Measurements from ENCODE around the gene ASCC1. TPM values are rescaled to one million over a fixed set of nuclear protein-coding genes. Genes with fewer than 3 reads are reported as not detected.

Gene ASCC1
- total RNA-seq, 1 donor from 2014 or later, result 33.5 TPM

GRCh38 chr10:72206511-72207229 lies 9.4 kb downstream of the ASCC1 start:
- no peak overlapping the region for H3K4me3 Mint-ChIP-seq

GRCh38 chr10:72204724-72205123 lies 11.4 kb downstream of the ASCC1 start:
- peaks cover 25% of the 10 kb centered on the region for H3K36me3 Mint-ChIP-seq (ENCODE audit: low read depth)
- no peak for DNase-seq (ENCODE audit: low spot score)
- intact Hi-C loops (cut with micrococcal nuclease), result no loop called here
- no peak overlapping the region for H3K4me3 Mint-ChIP-seq
- peaks cover 11% of the 10 kb centered on the region for H3K4me1 Mint-ChIP-seq (ENCODE audit: low read depth)
- no peaks in the 10 kb centered on the region for H3K27me3 Mint-ChIP-seq (ENCODE audit: insufficient read depth)
- no peak overlapping the region for H3K27ac Mint-ChIP-seq
- H3K9me3 Mint-ChIP-seq, result no peaks in the 10 kb centered on the region

More at GRCh38 chr10:72206511-72207229, 9.4 kb downstream of the ASCC1 start:
- no peak for DNase-seq (ENCODE audit: low spot score)
- Mint-ChIP-seq H3K27ac (no peak overlapping the region), H3K27me3 (ENCODE audit: insufficient read depth) (no peaks in the 10 kb centered on the region), H3K9me3 (no peaks in the 10 kb centered on the region), H3K4me1 (ENCODE audit: low read depth) (peaks cover 18% of the 10 kb centered on the region), H3K36me3 (ENCODE audit: low read depth) (peaks cover 37% of the 10 kb centered on the region)
- intact Hi-C loops (cut with micrococcal nuclease), result no loop called here

DNA sequence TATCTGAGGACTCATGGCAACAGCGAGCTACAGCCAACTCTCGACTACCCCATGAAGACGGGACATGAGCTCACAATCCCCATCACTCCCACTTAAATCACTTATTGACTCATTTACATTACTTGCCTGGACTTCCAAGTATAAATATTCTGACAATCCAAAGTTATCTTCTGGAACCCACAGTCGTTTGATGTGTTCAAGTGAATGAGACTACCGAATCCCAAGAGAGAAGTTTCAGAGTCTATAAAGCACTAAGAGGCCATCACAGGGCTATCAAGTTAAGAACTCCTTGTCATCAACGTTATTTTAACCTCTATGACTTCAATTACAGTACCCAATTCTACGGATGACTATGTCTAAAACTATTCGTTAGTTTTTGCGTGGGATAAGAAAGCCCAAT lies 11.8 kb downstream of the ASCC1 start:
- Mint-ChIP-seq H3K4me3 (no peak overlapping the region), H3K27ac (no peak overlapping the region), H3K36me3 (ENCODE audit: low read depth) (peaks cover 27% of the 10 kb centered on the region), H3K27me3 (ENCODE audit: insufficient read depth) (no peaks in the 10 kb centered on the region), H3K9me3 (no peaks in the 10 kb centered on the region), H3K4me1 (ENCODE audit: low read depth) (peaks cover 11% of the 10 kb centered on the region)
- no peak for DNase-seq (ENCODE audit: low spot score)
- intact Hi-C loops (cut with micrococcal nuclease), result no loop called here

DNA sequence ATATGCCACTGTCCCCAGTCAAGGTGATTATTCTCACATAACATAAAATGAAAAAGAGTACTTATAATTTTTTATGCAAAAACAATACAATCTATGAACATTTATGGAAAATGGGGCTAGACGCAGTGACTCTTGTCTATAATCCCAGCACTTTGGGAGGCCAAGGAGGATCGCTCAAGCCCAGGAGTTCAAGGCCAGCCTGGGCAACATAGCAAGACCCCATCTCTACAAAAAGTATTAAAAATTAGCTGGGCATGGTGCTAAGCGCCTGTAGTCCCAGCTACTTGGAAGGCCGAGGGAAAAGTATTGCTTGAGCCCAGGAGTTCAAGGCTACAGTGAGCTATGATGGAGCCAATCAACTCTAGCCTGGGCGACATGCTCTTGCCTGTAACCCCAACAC lies 14.8 kb downstream of the ASCC1 start:
- no peak overlapping the region for H3K27ac Mint-ChIP-seq
- no peak for DNase-seq (ENCODE audit: low spot score)
- H3K36me3 Mint-ChIP-seq (ENCODE audit: low read depth), result peaks cover 20% of the 10 kb centered on the region
- no peaks in the 10 kb centered on the region for H3K27me3 Mint-ChIP-seq (ENCODE audit: insufficient read depth)
- H3K4me1 Mint-ChIP-seq (ENCODE audit: low read depth), result no peaks in the 10 kb centered on the region
- H3K4me3 Mint-ChIP-seq, result no peak overlapping the region
- H3K9me3 Mint-ChIP-seq, result no peaks in the 10 kb centered on the region
- intact Hi-C loops (cut with micrococcal nuclease), result no loop called here

DNA sequence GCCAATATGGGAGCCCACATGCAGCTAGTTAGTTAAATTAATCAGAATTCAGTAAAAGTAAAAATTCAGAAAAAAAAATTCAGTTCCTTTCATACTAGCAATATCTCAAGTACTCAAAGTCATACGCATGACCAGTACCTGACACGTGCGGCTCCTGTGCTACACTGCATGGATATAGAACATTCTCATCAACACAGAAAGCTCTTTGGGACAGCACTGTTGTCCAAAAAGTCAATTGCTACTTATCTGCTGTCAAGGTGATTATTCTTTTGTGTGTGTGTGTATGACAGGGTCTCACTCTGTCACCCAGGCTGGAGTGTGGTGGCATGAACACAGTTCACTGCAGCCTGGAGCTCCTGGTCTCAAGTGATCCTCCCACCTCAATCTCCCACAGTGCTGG lies 15.2 kb downstream of the ASCC1 start:
- no peak for DNase-seq (ENCODE audit: low spot score)
- intact Hi-C loops (cut with micrococcal nuclease), result no loop called here
- Mint-ChIP-seq H3K27ac (no peak overlapping the region), H3K4me3 (no peak overlapping the region), H3K9me3 (no peaks in the 10 kb centered on the region), H3K4me1 (ENCODE audit: low read depth) (no peaks in the 10 kb centered on the region), H3K27me3 (ENCODE audit: insufficient read depth) (no peaks in the 10 kb centered on the region), H3K36me3 (ENCODE audit: low read depth) (peaks cover 20% of the 10 kb centered on the region)

DNA sequence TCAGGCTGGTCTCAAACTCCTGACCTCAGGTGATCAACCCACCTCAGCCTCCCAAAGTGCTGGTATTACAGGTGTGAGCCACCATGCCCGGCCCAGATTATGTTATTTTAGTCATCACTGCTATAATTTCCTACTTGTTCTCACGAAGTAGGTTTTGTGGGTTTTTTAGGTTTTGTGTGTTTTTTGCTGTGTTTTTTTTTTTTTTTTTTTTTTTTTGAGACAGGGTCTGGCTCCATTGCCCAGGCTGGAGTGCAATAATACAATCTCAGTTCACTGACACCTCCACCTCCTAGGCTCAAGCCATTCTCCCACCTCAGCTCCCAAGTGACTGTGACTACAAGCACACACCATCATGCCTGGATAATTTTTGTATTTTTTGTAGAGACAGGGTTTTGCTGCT lies 21.1 kb downstream of the ASCC1 start:
- Mint-ChIP-seq H3K27ac (no peak overlapping the region), H3K9me3 (no peaks in the 10 kb centered on the region), H3K27me3 (ENCODE audit: insufficient read depth) (no peaks in the 10 kb centered on the region), H3K4me3 (no peak overlapping the region), H3K36me3 (ENCODE audit: low read depth) (peaks cover 11% of the 10 kb centered on the region), H3K4me1 (ENCODE audit: low read depth) (no peaks in the 10 kb centered on the region)
- DNase-seq (ENCODE audit: low spot score), result no peak
- intact Hi-C loops (cut with micrococcal nuclease), result no loop called here

GRCh38 chr10:72186982-72187330 lies 29.1 kb downstream of the ASCC1 start:
- Mint-ChIP-seq H3K36me3 (ENCODE audit: low read depth) (peaks cover 30% of the 10 kb centered on the region), H3K9me3 (peaks cover 12% of the 10 kb centered on the region), H3K4me3 (no peak overlapping the region), H3K27ac (no peak overlapping the region), H3K4me1 (ENCODE audit: low read depth) (peaks cover 8% of the 10 kb centered on the region), H3K27me3 (ENCODE audit: insufficient read depth) (no peaks in the 10 kb centered on the region)
- no peak for DNase-seq (ENCODE audit: low spot score)
- intact Hi-C loops (cut with micrococcal nuclease), result no loop called here

GRCh38 chr10:72186258-72186981 lies 29.7 kb downstream of the ASCC1 start:
- Mint-ChIP-seq H3K4me1 (ENCODE audit: low read depth) (peaks cover 8% of the 10 kb centered on the region), H3K9me3 (peaks cover 12% of the 10 kb centered on the region), H3K36me3 (ENCODE audit: low read depth) (peaks cover 33% of the 10 kb centered on the region), H3K27me3 (ENCODE audit: insufficient read depth) (no peaks in the 10 kb centered on the region), H3K4me3 (no peak overlapping the region), H3K27ac (no peak overlapping the region)
- intact Hi-C loops (cut with micrococcal nuclease), result no loop called here
- DNase-seq (ENCODE audit: low spot score), result no peak

GRCh38 chr10:72184156-72184555 lies 31.9 kb downstream of the ASCC1 start:
- no peak overlapping the region for H3K4me3 Mint-ChIP-seq
- DNase-seq (ENCODE audit: low spot score), result no peak
- no peaks in the 10 kb centered on the region for H3K27me3 Mint-ChIP-seq (ENCODE audit: insufficient read depth)
- H3K27ac Mint-ChIP-seq, result no peak overlapping the region
- H3K9me3 Mint-ChIP-seq, result peaks cover 12% of the 10 kb centered on the region
- peaks cover 37% of the 10 kb centered on the region for H3K36me3 Mint-ChIP-seq (ENCODE audit: low read depth)
- intact Hi-C loops (cut with micrococcal nuclease), result no loop called here
- peaks cover 8% of the 10 kb centered on the region for H3K4me1 Mint-ChIP-seq (ENCODE audit: low read depth)

- H3K27me3 Mint-ChIP-seq (ENCODE audit: insufficient read depth), result no peaks in the 10 kb centered on the region
- H3K9me3 Mint-ChIP-seq, result no peaks in the 10 kb centered on the region
- H3K27ac Mint-ChIP-seq, result no peak overlapping the region
- intact Hi-C loops (cut with micrococcal nuclease), result no loop called here
- peaks cover 27% of the 10 kb centered on the region for H3K36me3 Mint-ChIP-seq (ENCODE audit: low read depth)
- no peak for DNase-seq (ENCODE audit: low spot score)
- H3K4me1 Mint-ChIP-seq (ENCODE audit: low read depth), result no peaks in the 10 kb centered on the region
- no peak overlapping the region for H3K4me3 Mint-ChIP-seq
Measured at GRCh38 chr10:72177454-72177853, 38.6 kb downstream of the ASCC1 start.

DNA sequence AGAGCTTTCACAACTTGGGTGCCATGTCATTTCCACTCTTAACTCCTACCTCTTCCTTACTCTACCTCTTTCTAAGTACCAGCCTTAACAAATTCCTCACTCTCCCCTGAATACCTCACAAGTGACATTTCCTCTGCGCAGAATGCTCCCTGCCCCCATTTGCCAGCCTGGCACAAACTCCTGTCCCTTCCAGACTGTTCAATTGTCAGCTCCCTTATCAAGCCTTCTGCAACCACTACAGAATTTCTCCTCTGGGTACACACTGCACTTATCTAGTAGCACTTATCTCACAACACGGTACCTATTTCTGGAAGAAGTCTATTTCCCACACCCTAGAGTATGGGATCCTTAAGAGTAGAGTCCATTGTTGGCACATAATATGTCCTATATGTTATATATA lies 39.4 kb downstream of the ASCC1 start:
- H3K36me3 Mint-ChIP-seq (ENCODE audit: low read depth), result peaks cover 21% of the 10 kb centered on the region
- H3K9me3 Mint-ChIP-seq, result no peaks in the 10 kb centered on the region
- H3K27ac Mint-ChIP-seq, result no peak overlapping the region
- H3K27me3 Mint-ChIP-seq (ENCODE audit: insufficient read depth), result no peaks in the 10 kb centered on the region
- no peaks in the 10 kb centered on the region for H3K4me1 Mint-ChIP-seq (ENCODE audit: low read depth)
- H3K4me3 Mint-ChIP-seq, result no peak overlapping the region
- intact Hi-C loops (cut with micrococcal nuclease), result no loop called here
- DNase-seq (ENCODE audit: low spot score), result no peak

DNA sequence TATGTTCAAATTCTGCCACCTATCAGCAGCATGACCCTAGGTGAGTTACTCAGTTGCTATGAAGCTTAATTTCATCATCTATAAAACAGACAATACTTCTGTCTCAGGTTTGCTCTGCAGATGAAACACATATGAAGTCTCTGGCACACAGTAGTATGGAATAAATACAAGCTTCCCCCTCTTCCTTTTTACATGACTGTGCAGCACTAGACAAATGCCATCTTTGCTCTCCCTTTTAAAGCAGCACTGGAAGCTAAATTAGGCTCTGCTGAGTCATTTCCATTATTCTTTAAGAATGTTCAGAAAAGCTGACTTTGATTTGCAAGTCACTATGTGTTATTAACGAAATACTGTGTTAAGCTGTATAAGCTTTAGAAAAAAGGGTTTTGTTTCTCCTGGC lies 40.9 kb downstream of the ASCC1 start:
- H3K4me3 Mint-ChIP-seq, result no peak overlapping the region
- H3K27ac Mint-ChIP-seq, result no peak overlapping the region
- no peaks in the 10 kb centered on the region for H3K9me3 Mint-ChIP-seq
- DNase-seq (ENCODE audit: low spot score), result no peak
- no peaks in the 10 kb centered on the region for H3K4me1 Mint-ChIP-seq (ENCODE audit: low read depth)
- H3K36me3 Mint-ChIP-seq (ENCODE audit: low read depth), result peaks cover 22% of the 10 kb centered on the region
- intact Hi-C loops (cut with micrococcal nuclease), result no loop called here
- H3K27me3 Mint-ChIP-seq (ENCODE audit: insufficient read depth), result no peaks in the 10 kb centered on the region

GRCh38 chr10:72174297-72174662 lies 41.8 kb downstream of the ASCC1 start:
- H3K27me3 Mint-ChIP-seq (ENCODE audit: insufficient read depth), result no peaks in the 10 kb centered on the region
- H3K27ac Mint-ChIP-seq, result peak overlapping the region; percentile 4
- DNase-seq (ENCODE audit: low spot score), result no peak
- no peaks in the 10 kb centered on the region for H3K4me1 Mint-ChIP-seq (ENCODE audit: low read depth)
- H3K36me3 Mint-ChIP-seq (ENCODE audit: low read depth), result peaks cover 18% of the 10 kb centered on the region
- H3K4me3 Mint-ChIP-seq, result no peak overlapping the region
- intact Hi-C loops (cut with micrococcal nuclease), result no loop called here
- H3K9me3 Mint-ChIP-seq, result no peaks in the 10 kb centered on the region

All from activated T-helper 1 cell treated with anti-CD3 and anti-CD28 coated beads, Interleukin-12 subunit alpha, Interleukin-12 subunit beta, Interleukin-2, Interleukin-4 antibody, amounts not matched to agents 30 ng/mL and 10 ng/mL and 1 ng/mL, durations not matched to agents 14 hours and 24 hours and 36 hours (primary cell).